IMR-90 (cell line): ENCODE data around the gene MORN5.

Experiments used
- CEBPB ChIP-seq: IDR thresholded peaks from 2 replicates; pipeline ENCODE4 v1.6.1; 2012; ENCODE audit warnings: low read depth, low read length, improper control_type of control experiment
- CTCF ChIP-seq: conservative IDR thresholded peaks from 2 replicates; pipeline ENCODE4 v1.5.1; 2012; ENCODE audit warnings: mild to moderate bottlenecking, low read depth, low read length, improper control_type of control experiment
- MAZ ChIP-seq: IDR thresholded peaks from 2 replicates; pipeline ENCODE4 v1.6.1; 2012; ENCODE audit warnings: low read depth, mild to moderate bottlenecking, low read length, improper control_type of control experiment, moderate library complexity, borderline replicate concordance
- MXI1 ChIP-seq: IDR thresholded peaks from 2 replicates; pipeline ENCODE4 v1.6.1; 2012; ENCODE audit warnings: low read depth, mild to moderate bottlenecking, low read length, moderate library complexity, borderline replicate concordance
- NFE2L2 ChIP-seq: fragments of 150-350 bp; IDR thresholded peaks from 2 replicates; pipeline ENCODE4 v1.6.1; 2016; ENCODE audit warnings: low read depth, mild to moderate bottlenecking, low read length
- POLR2A ChIP-seq: IDR thresholded peaks from 2 replicates; pipeline ENCODE4 v1.6.1; 2012; ENCODE audit warnings: mild to moderate bottlenecking, low read depth, low read length
- RAD21 ChIP-seq: IDR thresholded peaks from 2 replicates; pipeline ENCODE4 v1.6.1; 2012; ENCODE audit warnings: low read length, improper control_type of control experiment
- SMC3 ChIP-seq: fragments of 150-350 bp; IDR thresholded peaks from 2 replicates; pipeline ENCODE4 v1.6.1; 2016; ENCODE audit warnings: low read depth, mild to moderate bottlenecking, antibody characterized with exemption, low read length, moderate library complexity
- USF2 ChIP-seq: fragments of 150-350 bp; IDR thresholded peaks from 2 replicates; pipeline ENCODE4 v1.6.1; 2017; ENCODE audit warnings: mild to moderate bottlenecking, antibody characterized with exemption, low read length, low read depth

DNA sequence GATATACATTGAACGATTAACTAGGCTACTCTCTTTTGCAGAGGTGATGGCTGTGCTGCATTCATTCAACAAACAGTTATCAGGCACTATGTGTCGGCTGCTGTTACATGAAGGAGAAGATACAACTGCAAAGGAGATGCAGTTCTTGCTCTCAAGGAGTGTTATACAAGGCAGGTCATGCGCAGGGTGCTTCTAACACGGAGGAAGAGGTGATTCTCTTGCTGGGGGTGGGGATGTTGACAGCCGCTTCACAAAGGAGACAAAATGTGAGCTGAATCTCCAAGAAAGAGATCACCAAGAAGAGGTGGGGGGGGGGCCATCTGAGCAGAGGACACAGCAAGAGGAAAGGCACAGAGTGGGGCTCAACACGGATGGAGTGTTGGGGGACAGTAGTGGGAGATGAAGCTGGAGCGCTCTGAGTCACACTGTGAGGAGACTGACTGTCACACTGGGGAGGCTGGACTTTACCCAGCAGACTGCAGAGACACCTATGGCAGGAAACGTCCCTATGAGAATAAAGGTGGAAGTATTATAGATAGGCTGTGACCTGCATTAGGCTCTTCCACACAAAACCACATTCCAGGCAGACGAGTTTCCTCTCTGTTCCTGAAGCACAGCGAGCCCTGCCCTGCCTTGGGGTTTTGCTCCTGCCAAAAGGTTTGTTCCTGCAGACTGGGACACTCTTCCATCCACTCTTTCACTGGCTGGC is 21.0 kb upstream of the MORN5 start:
- TF ChIP-seq CEBPB (no peak), POLR2A (no peak), CTCF (no peak), RAD21 (no peak), MXI1 (no peak), USF2 (no peak), NFE2L2 (no peak), SMC3 (no peak), MAZ (no peak)
